A549 (cell line): ENCODE measurements around the gene GRID1. TPM values are rescaled to one million over a fixed set of nuclear protein-coding genes. Genes with fewer than 3 reads are reported as not detected.

ENCODE experiments used
- ATAC-seq, 2 experiments: fragments of 200-7000 bp in 1 of 2; fragments of >200 bp in 1 of 2; cut with Nextera tagmentation in 1 of 2; cut with Tn5 transposase in 1 of 2; 3 replicates each; pipeline versions ENCODE4 v1.8.0 to v1.9.1; 2018 to 2020; ENCODE audit warnings: mild to moderate bottlenecking in 1 of 2, moderate library complexity in 1 of 2
- CTCF ChIA-PET: fragments of 300-600 bp; sonication (Branson Sonifier 250); formaldehyde crosslinking; extraction: SDS; loops from one replicate; lab custom pipeline; 2021; ENCODE audit warnings: antibody characterized with exemption, inconsistent platforms; lab: Yijun Ruan, JAX
- POLR2A ChIA-PET: fragments of 350-600 bp; formaldehyde crosslinking; extraction: SDS; loops from one replicate; lab custom pipeline; 2021; ENCODE audit warnings: antibody characterized with exemption, inconsistent platforms; lab: Yijun Ruan, JAX
- DNase-seq, 2 experiments: peaks; one replicate each; pipeline versions ENCODE4 v3.0.0 to v3.0.0-alpha.2; 2011 to 2016; ENCODE audit warnings: low read depth in 1 of 2, low spot score in 1 of 2
- FAIRE-seq: peaks from 2 replicates; lab custom pipeline; 2011; peaks lifted over from hg19 to GRCh38; lab: Jason Lieb, UNC
- H3K27ac ChIP-seq, 2 experiments: fragments of >200 bp; sonication (Bioruptor Twin); formaldehyde crosslinking; 3 replicates each; pipeline ENCODE4 v1.5.1; 2016 to 2017
- H3K4me1 ChIP-seq: fragments of >200 bp; sonication (Bioruptor Twin); formaldehyde crosslinking; 3 replicates; pipeline ENCODE4 v1.6.1; 2016
- H3K4me2 ChIP-seq: fragments of >200 bp; sonication (Bioruptor Twin); formaldehyde crosslinking; 3 replicates; pipeline ENCODE4 v1.6.1; 2016
- H3K4me3 ChIP-seq: fragments of >200 bp; sonication (Bioruptor Twin); formaldehyde crosslinking; 3 replicates; pipeline ENCODE4 v1.5.1; 2016
- H3K9me3 ChIP-seq: fragments of >200 bp; sonication (Bioruptor Twin); formaldehyde crosslinking; 3 replicates; pipeline ENCODE4 v1.6.1; 2016
- ATOH8 ChIP-seq: fragments of 250-450 bp; sonication (Bioruptor Pico); IDR thresholded peaks from 2 replicates; pipeline ENCODE4 v1.5.0; 2020; ENCODE audit warnings: low read depth, mild to moderate bottlenecking, moderate library complexity
- BHLHE40 ChIP-seq: IDR thresholded peaks from 2 replicates; pipeline ENCODE4 v1.6.1; 2012; ENCODE audit warnings: low read depth, low read length, inconsistent platforms
- CBX2 ChIP-seq: fragments of 200-600 bp; sonication (generic); IDR thresholded peaks from 2 replicates; pipeline ENCODE4 v1.6.1; 2016; ENCODE audit warnings: low read depth, mild to moderate bottlenecking, borderline replicate concordance
- CTCF ChIP-seq: fragments of >200 bp; sonication (Bioruptor Twin); formaldehyde crosslinking; IDR thresholded peaks from 3 replicates; pipeline ENCODE4 v1.5.1; 2016
- E2F6 ChIP-seq: IDR thresholded peaks from 2 replicates; pipeline ENCODE4 v1.6.1; 2012; ENCODE audit warnings: low read depth, borderline replicate concordance
- EHF ChIP-seq: fragments of 250-450 bp; sonication (Bioruptor Pico); IDR thresholded peaks from 2 replicates; pipeline ENCODE4 v1.5.0; 2020; ENCODE audit warnings: mild to moderate bottlenecking
- ESRRA ChIP-seq: fragments of 150-350 bp; IDR thresholded peaks from 2 replicates; pipeline ENCODE4 v1.6.1; 2014; ENCODE audit warnings: mild to moderate bottlenecking, low read length, borderline replicate concordance
- FOSB ChIP-seq: fragments of 250-450 bp; sonication (Bioruptor Pico); IDR thresholded peaks from 2 replicates; pipeline ENCODE4 v1.5.0; 2020; ENCODE audit warnings: mild to moderate bottlenecking, moderate library complexity
- FOSL2 ChIP-seq, 2 experiments: fragments of 450-650 bp in 1 of 2; fragments of >200 bp in 1 of 2; sonication (Bioruptor Twin) in 1 of 2; formaldehyde crosslinking; IDR thresholded peaks; 2 replicates each; pipeline versions ENCODE4 v1.5.0 to v1.6.1; 2016 to 2020; ENCODE audit warnings: mild to moderate bottlenecking in 1 of 2, moderate library complexity in 1 of 2
- HOXB13 ChIP-seq: fragments of 250-450 bp; sonication (Bioruptor Pico); IDR thresholded peaks from 2 replicates; pipeline ENCODE4 v1.5.0; 2020; ENCODE audit warnings: low read depth, mild to moderate bottlenecking, moderate library complexity
- JUN ChIP-seq, 2 experiments: fragments of >200 bp; sonication (Bioruptor Twin); formaldehyde crosslinking; IDR thresholded peaks; 2 replicates in 1 of 2; 3 replicates in 1 of 2; pipeline ENCODE4 v1.6.1; 2016 to 2017
- JUNB ChIP-seq: fragments of >200 bp; sonication (Bioruptor Twin); formaldehyde crosslinking; IDR thresholded peaks from 2 replicates; pipeline ENCODE4 v1.6.1; 2016
- KDM1A ChIP-seq: fragments of 200-600 bp; sonication (generic); IDR thresholded peaks from 2 replicates; pipeline ENCODE4 v1.6.1; 2016; ENCODE audit warnings: low read depth, mild to moderate bottlenecking
- MYC ChIP-seq: IDR thresholded peaks from 2 replicates; pipeline ENCODE4 v1.6.1; 2012; ENCODE audit warnings: mild to moderate bottlenecking, inconsistent platforms, low read length, improper control_type of control experiment, borderline replicate concordance
- NFE2L2 ChIP-seq: fragments of 150-350 bp; conservative IDR thresholded peaks from 2 replicates; pipeline ENCODE4 v1.6.1; 2014; ENCODE audit warnings: low read length
- NPAS2 ChIP-seq: fragments of 250-450 bp; sonication (Bioruptor Pico); IDR thresholded peaks from 2 replicates; pipeline ENCODE4 v1.8.0; 2022; ENCODE audit warnings: mild to moderate bottlenecking, moderate library complexity, borderline replicate concordance
- POLR2A ChIP-seq: IDR thresholded peaks from 2 replicates; pipeline ENCODE4 v1.6.1; 2012; ENCODE audit warnings: mild to moderate bottlenecking, low read length
- RARB ChIP-seq: fragments of 250-450 bp; sonication (Bioruptor Pico); IDR thresholded peaks from 2 replicates; pipeline ENCODE4 v1.8.0; 2021; ENCODE audit warnings: mild to moderate bottlenecking, moderate library complexity
- REST ChIP-seq: fragments of 200-600 bp; sonication (generic); IDR thresholded peaks from 2 replicates; pipeline ENCODE4 v1.6.1; 2016; ENCODE audit warnings: antibody characterized with exemption, mild to moderate bottlenecking, moderate library complexity
- ZSCAN20 ChIP-seq: fragments of 250-450 bp; sonication (Bioruptor Pico); IDR thresholded peaks from 2 replicates; pipeline ENCODE4 v1.8.0; 2022; ENCODE audit warnings: mild to moderate bottlenecking, moderate library complexity
- WGBS: methylation state at CpG from one replicate; pipeline ENCODE4 v1.1.6; 2017; ENCODE audit errors: missing lambda C conversion rate; 5-methylcytosine and 5-hydroxymethylcytosine counted together
- polyA plus RNA-seq, 4 experiments: library from polyadenylated mRNA; depleted of rRNA in 3 of 4; stranded (reverse); fragments of >200 nt; fragmentation: RNase III in 1 of 4; extraction: RNeasy Plus Mini Kit Qiagen cat#74134 plus additional on column Dnase treatment in 1 of 4; gene quantifications; 2 replicates in 3 of 4; 3 replicates in 1 of 4; pipeline ENCODE4 v1.2.3, GENCODE V29; 2011 to 2017
- TF ChIP-seq, protein P1 (sequence below): fragments of >200 bp; sonication (Bioruptor Twin); formaldehyde crosslinking; IDR thresholded peaks from 3 replicates; pipeline ENCODE4 v1.6.1; 2016
- TF ChIP-seq, protein P2 (sequence below): fragments of >200 bp; sonication (Bioruptor Twin); formaldehyde crosslinking; IDR thresholded peaks from 2 replicates; pipeline ENCODE4 v1.6.1; 2016

GRID1 gene
- polyA plus RNA-seq, 2 of the 4 experiments (the other 2 are of a cell fraction) = 0.14 to 0.30 TPM

DNA sequence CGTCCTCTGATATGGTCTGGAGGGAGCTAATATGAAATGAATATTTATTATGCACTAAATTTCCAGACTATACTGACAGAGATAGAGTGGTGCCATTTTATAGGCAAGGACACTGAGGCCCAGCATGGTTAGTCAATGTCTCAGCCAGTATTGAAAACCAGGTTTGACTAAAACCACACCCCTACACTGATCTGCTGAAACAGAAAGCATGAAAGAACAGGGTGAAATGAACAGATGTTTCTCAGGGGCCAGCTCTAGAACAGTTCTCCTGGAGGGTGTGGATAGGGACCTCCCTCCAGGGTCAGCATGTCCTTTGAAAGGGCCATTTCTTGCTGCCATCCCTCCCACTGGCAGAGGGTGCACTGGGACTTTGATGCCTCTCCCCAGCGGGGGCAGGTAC, 700.5 kb downstream of the GRID1 start (continued):
- TF ChIP-seq CTCF = no peak
- no peak for TF ChIP-seq ZSCAN20 (CRISPR knock-in tag)
- no peak for TF ChIP-seq BHLHE40
- no peak for TF ChIP-seq E2F6
- no peak for TF ChIP-seq HOXB13
- TF ChIP-seq, all 56 proteins: peak for 0

DNA sequence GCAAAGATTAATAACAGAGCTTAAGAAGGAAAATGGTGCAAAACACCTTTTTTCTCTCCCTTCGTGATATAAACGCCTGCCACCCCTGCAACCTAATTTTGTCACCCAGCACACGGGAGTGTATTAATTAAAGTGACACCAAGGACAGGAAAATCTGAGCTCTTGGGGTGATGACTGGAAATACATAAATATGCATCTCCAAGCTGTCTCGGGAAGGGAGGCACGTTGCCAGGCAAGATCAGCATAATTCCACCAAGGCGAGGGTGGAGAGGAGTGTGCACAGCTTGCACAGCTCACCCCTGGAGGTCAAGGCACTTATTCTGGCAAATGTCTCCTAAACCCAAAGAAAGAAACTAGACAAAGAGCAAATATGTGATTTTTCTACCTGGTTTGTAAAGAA, 700.9 kb downstream of the GRID1 start:
- TF ChIP-seq EHF (CRISPR knock-in tag) (no peak), POLR2A (no peak), JUNB (no peak), MYC (no peak), REST (no peak)

GRCh38 chr10:85665078-85665477, 701.5 kb downstream of the GRID1 start:
- ATAC-seq = no peak
- Histone ChIP-seq H3K27ac (no peak overlapping the region), H3K9me3 (no peaks in the 10 kb centered on the region), H3K4me3 (no peak overlapping the region)
- ChIA-PET POLR2A (no interaction called here), CTCF (interaction anchor here (0.9 to 1.0 kb wide), 2 partner anchors 10 to 21 kb away, joined by 3 read pairs; no protein-coding TSS in a partner anchor)
- 22% methylated on average over 1 of the region's 1 CpG for WGBS
- no peak for TF ChIP-seq JUN (IDR thresholded peaks at IDR 0.05)
- no peak for TF ChIP-seq FOSB (CRISPR knock-in tag)
- no peak for TF ChIP-seq KDM1A
- TF ChIP-seq HOXB13 = no peak
- TF ChIP-seq, protein P1, sequence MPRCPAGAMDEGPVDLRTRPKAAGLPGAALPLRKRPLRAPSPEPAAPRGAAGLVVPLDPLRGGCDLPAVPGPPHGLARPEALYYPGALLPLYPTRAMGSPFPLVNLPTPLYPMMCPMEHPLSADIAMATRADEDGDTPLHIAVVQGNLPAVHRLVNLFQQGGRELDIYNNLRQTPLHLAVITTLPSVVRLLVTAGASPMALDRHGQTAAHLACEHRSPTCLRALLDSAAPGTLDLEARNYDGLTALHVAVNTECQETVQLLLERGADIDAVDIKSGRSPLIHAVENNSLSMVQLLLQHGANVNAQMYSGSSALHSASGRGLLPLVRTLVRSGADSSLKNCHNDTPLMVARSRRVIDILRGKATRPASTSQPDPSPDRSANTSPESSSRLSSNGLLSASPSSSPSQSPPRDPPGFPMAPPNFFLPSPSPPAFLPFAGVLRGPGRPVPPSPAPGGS = no peak
- no peak for TF ChIP-seq RARB (CRISPR knock-in tag)
- TF ChIP-seq NFE2L2 = no peak
- TF ChIP-seq ATOH8 = no peak
- no peak for TF ChIP-seq FOSL2 (IDR thresholded peaks at IDR 0.05)
- TF ChIP-seq FOSL2 (CRISPR knock-in tag; IDR thresholded peaks at IDR 0.05) = no peak
- TF ChIP-seq ZSCAN20 (CRISPR knock-in tag) = no peak
- TF ChIP-seq NPAS2 (CRISPR knock-in tag) = no peak
- TF ChIP-seq CBX2 = no peak
- TF ChIP-seq, protein P2, sequence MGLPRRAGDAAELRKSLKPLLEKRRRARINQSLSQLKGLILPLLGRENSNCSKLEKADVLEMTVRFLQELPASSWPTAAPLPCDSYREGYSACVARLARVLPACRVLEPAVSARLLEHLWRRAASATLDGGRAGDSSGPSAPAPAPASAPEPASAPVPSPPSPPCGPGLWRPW = no peak
- TF ChIP-seq ESRRA = no peak
- TF ChIP-seq, all 56 proteins: peak for 0
- FAIRE-seq = no peak
- DNase-seq = no peak
- Histone ChIP-seq H3K4me1 (no peaks in the 10 kb centered on the region), H3K4me2 (no peak overlapping the region)

More for the DNA sequence above, 700.9 kb downstream of the GRID1 start:
- Histone ChIP-seq H3K4me2 (no peak overlapping the region), H3K9me3 (no peaks in the 10 kb centered on the region), H3K27ac (no peak overlapping the region), H3K4me1 (no peaks in the 10 kb centered on the region), H3K4me3 (no peak overlapping the region)
- ATAC-seq (no peak), FAIRE-seq (no peak), DNase-seq (no peak)
- CTCF ChIA-PET = interaction anchor here (0.9 to 1.3 kb wide), 3 partner anchors 9 to 21 kb away, joined by 3 read pairs; no protein-coding TSS in a partner anchor
- POLR2A ChIA-PET = no interaction called here
- WGBS = 75% methylated on average over 6 of the region's 6 CpGs
